Trophoblast cell (in vitro differentiated cells and primary cell): ENCODE data around the gene BSND.
"Not testable (repeated sequence)": the region's sequence is repeated elsewhere in the genome, so short reads cannot be mapped to it uniquely, and the experiment has no call there.

ENCODE experiments used
- DNase-seq, 2 donors: peaks; one replicate each; pipeline ENCODE4 v3.0.0-alpha.2; 2016
- H2AFZ ChIP-seq: 2 replicates; pipeline ENCODE4 v1.6.1; 2013; ENCODE audit warnings: low read length, moderate library complexity, mild to moderate bottlenecking; ENCODE audit not compliant: insufficient read depth, poor library complexity
- H2AK5ac ChIP-seq: 2 replicates; pipeline ENCODE4 v1.6.1; 2013; ENCODE audit warnings: mild to moderate bottlenecking, low read length
- H2BK120ac ChIP-seq: 2 replicates; pipeline ENCODE4 v1.6.1; 2013; ENCODE audit warnings: low read length, mild to moderate bottlenecking, moderate library complexity; ENCODE audit not compliant: insufficient read depth, poor library complexity
- H2BK12ac ChIP-seq: 2 replicates; pipeline ENCODE4 v1.6.1; 2013; ENCODE audit warnings: mild to moderate bottlenecking, low read length, moderate library complexity
- H2BK5ac ChIP-seq: 2 replicates; pipeline ENCODE4 v1.6.1; 2013; ENCODE audit warnings: low read length, low read depth, moderate library complexity, mild to moderate bottlenecking; ENCODE audit not compliant: poor library complexity
- H3K14ac ChIP-seq: 2 replicates; pipeline ENCODE4 v1.6.1; 2013; ENCODE audit warnings: mild to moderate bottlenecking, low read length
- H3K18ac ChIP-seq: 2 replicates; pipeline ENCODE4 v1.6.1; 2013; ENCODE audit warnings: mild to moderate bottlenecking, low read length
- H3K23ac ChIP-seq: 2 replicates; pipeline ENCODE4 v1.6.1; 2013; ENCODE audit warnings: low read length
- H3K27ac ChIP-seq: 2 replicates; pipeline ENCODE4 v1.5.1; 2013; ENCODE audit warnings: low read depth, mild to moderate bottlenecking, inconsistent platforms, low read length, moderate library complexity
- H3K27me3 ChIP-seq: 2 replicates; pipeline ENCODE4 v1.6.1; 2013; ENCODE audit warnings: inconsistent platforms, mild to moderate bottlenecking, low read length, moderate library complexity; ENCODE audit not compliant: insufficient read depth
- H3K36me3 ChIP-seq, 2 experiments: 1 replicate in 1 of 2; 2 replicates in 1 of 2; pipeline ENCODE4 v1.6.1; 2013; ENCODE audit warnings: low read length in 2 of 2, mild to moderate bottlenecking in 2 of 2, moderate library complexity in 1 of 2; ENCODE audit not compliant: insufficient read depth in 2 of 2, control insufficient read depth in 1 of 2
- H3K4ac ChIP-seq: 2 replicates; pipeline ENCODE4 v1.6.1; 2013; ENCODE audit warnings: low read depth, mild to moderate bottlenecking, low read length, moderate library complexity
- H3K4me1 ChIP-seq, 2 experiments: 1 replicate in 1 of 2; 2 replicates in 1 of 2; pipeline ENCODE4 v1.6.1; 2013; ENCODE audit warnings: low read length in 2 of 2, mild to moderate bottlenecking in 2 of 2, moderate library complexity in 1 of 2; ENCODE audit not compliant: insufficient read depth in 2 of 2, control insufficient read depth in 1 of 2
- H3K4me2 ChIP-seq: 2 replicates; pipeline ENCODE4 v1.6.1; 2013; ENCODE audit warnings: inconsistent platforms, mild to moderate bottlenecking, low read length, moderate library complexity
- H3K4me3 ChIP-seq: 2 replicates; pipeline ENCODE4 v1.5.1; 2013; ENCODE audit warnings: mild to moderate bottlenecking, low read depth, low read length, inconsistent platforms
- H3K79me1 ChIP-seq: one replicate; pipeline ENCODE4 v1.6.1; 2013; ENCODE audit warnings: low read length
- H3K79me2 ChIP-seq: 2 replicates; pipeline ENCODE4 v1.6.1; 2013; ENCODE audit warnings: low read length, mild to moderate bottlenecking; ENCODE audit not compliant: control insufficient read depth, insufficient read depth, poor library complexity
- H3K9ac ChIP-seq: 2 replicates; pipeline ENCODE4 v1.6.1; 2013; ENCODE audit warnings: mild to moderate bottlenecking, low read length
- H3K9me3 ChIP-seq: 2 replicates; pipeline ENCODE4 v1.6.1; 2013; ENCODE audit warnings: low read depth, mild to moderate bottlenecking, control low read depth, inconsistent platforms, low read length; ENCODE audit not compliant: insufficient read depth
- H4K12ac ChIP-seq: 2 replicates; pipeline ENCODE4 v1.6.1; 2013; ENCODE audit warnings: low read depth, mild to moderate bottlenecking, low read length, moderate library complexity
- H4K8ac ChIP-seq: 2 replicates; pipeline ENCODE4 v1.6.1; 2013; ENCODE audit warnings: low read depth, mild to moderate bottlenecking, low read length, moderate library complexity
- H4K91ac ChIP-seq: one replicate; pipeline ENCODE4 v1.6.1; 2013; ENCODE audit warnings: low read depth, mild to moderate bottlenecking, low read length, moderate library complexity
- WGBS: extraction: QIAGEN DNeasy Blood & Tissue Kit; methylation state at CpG from one replicate; pipeline ENCODE4 v1.1.7; 2013; ENCODE audit warnings: missing lambda C conversion rate; ENCODE audit not compliant: insufficient read length, insufficient coverage; ENCODE audit errors: extremely low coverage; 5-methylcytosine and 5-hydroxymethylcytosine counted together

The BSND gene

DNA sequence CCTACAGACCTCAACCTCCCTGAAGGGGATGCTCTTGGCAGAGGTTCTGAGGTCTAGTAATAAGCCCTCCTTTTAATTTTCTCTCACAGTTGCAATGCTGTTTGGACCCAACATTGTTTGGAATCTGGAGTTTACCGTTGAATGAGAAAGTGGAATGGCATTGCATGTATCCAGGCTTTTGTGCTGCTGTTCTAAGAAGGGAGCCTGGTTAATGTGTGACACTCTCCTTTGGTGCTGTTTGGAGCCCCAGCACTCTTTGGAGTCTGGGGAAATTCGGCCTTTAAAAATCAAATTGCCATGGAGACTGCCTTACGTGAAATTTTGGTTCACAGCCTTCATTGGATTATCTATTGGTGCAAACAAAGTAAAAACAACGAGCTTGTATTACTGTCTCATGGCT, 42.0 kb upstream of the BSND start:
- DNase-seq = no peak
- H3K36me3 ChIP-seq = no peaks in the 10 kb centered on the region
- no peaks in the 10 kb centered on the region for H3K9me3 ChIP-seq
- H2AFZ ChIP-seq = no peak overlapping the region
- H3K23ac ChIP-seq = no peak overlapping the region
- H2BK120ac ChIP-seq = no peak overlapping the region
- H3K79me2 ChIP-seq = no peaks in the 10 kb centered on the region
- H3K9ac ChIP-seq = no peak overlapping the region
- H2BK5ac ChIP-seq = no peak overlapping the region
- peaks cover 10 to 14% of the 10 kb centered on the region in 2 experiments for H3K4me1 ChIP-seq
- no peak overlapping the region for H2BK12ac ChIP-seq
- WGBS = no CpG with 5 or more reads among the region's 4 CpGs
- no peak overlapping the region for H4K12ac ChIP-seq
- no peak overlapping the region for H4K91ac ChIP-seq
- H3K14ac ChIP-seq = no peak overlapping the region
- H3K4me3 ChIP-seq = no peak overlapping the region
- peaks cover 5% of the 10 kb centered on the region for H3K79me1 ChIP-seq
- no peak overlapping the region for H3K18ac ChIP-seq
- no peaks in the 10 kb centered on the region for H3K27me3 ChIP-seq
- H4K8ac ChIP-seq = no peak overlapping the region
- no peak overlapping the region for H3K4ac ChIP-seq
- no peak overlapping the region for H3K27ac ChIP-seq
- no peak overlapping the region for H2AK5ac ChIP-seq
- no peak overlapping the region for H3K4me2 ChIP-seq

DNA sequence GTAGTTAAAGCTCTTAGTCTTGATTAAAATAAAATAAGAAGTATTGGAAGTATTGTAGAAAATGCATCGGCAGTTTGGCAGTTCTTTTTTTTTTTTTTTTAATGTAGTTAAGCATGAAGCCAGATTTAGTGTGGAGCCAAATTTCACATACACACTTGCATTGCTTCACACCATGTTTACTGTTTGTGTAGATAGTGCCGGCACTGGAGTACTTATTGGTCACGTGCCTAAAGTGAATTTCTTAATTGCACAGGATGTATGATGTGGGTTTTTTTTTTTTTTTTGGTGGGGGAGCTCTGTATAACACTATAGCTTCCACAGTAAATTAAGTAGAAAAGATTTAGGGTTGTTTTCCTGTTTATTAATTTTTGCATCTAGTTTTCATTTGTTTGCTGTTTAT, 39.5 kb upstream of the BSND start:
- Histone ChIP-seq H3K9ac (no peak overlapping the region), H3K9me3 (no peaks in the 10 kb centered on the region), H2BK120ac (no peak overlapping the region), H3K27ac (no peak overlapping the region), H3K27me3 (no peaks in the 10 kb centered on the region), H2AK5ac (no peak overlapping the region), H2BK12ac (no peak overlapping the region), H3K79me2 (no peaks in the 10 kb centered on the region), H3K79me1 (peaks cover 3% of the 10 kb centered on the region), H3K4me1 (peaks cover 3 to 5% of the 10 kb centered on the region in 2 experiments), H3K4ac (no peak overlapping the region), H3K23ac (no peak overlapping the region), H3K4me2 (no peak overlapping the region), H3K14ac (no peak overlapping the region), H3K4me3 (no peak overlapping the region), H4K12ac (no peak overlapping the region), H4K8ac (no peak overlapping the region), H3K18ac (no peak overlapping the region), H2BK5ac (no peak overlapping the region), H2AFZ (no peak overlapping the region), H3K36me3 (no peaks in the 10 kb centered on the region), H4K91ac (no peak overlapping the region)
- DNase-seq = no peak
- no CpG with 5 or more reads among the region's 3 CpGs for WGBS

DNA sequence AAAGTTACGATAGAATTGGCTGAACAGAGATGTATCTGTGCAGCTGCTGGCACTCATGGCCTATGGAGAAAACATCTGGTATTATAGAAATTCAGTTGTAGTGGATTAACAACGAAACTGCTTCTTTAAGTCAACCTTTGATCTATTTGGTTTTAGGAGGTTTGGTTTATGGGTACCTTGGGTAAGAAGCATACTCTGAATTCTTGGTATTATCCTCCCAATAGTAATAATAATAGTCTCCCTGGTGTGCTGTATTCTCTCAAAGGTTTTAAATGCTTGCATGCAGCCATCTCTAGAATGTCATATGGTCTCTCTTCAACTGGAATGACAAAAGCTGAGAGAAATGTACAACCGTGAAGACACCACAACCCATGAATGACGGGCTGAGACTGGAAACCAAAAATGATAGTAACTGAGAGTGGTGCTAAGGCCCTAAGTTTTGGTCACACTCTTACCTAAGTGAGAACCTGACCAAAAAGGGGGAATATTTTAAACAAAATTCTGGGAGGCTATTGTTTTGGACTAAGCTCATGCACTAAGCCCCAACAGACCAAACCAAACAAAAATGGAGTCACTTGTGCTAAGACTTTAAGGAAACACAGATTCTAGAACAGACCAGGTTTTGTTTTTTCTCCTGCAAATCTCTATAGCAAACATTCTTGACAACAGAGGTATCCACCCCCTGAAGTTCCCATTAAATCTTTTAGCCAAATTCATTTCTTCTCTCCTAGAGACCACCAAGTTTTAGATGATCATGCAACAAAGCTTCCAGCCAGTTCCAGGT, 35.9 kb upstream of the BSND start:
- Histone ChIP-seq H3K9ac (no peak overlapping the region), H4K91ac (no peak overlapping the region), H3K14ac (no peak overlapping the region), H3K79me2 (no peaks in the 10 kb centered on the region), H3K36me3 (no peaks in the 10 kb centered on the region), H3K4me3 (no peak overlapping the region), H2AFZ (no peak overlapping the region), H3K79me1 (peaks cover 2% of the 10 kb centered on the region), H2BK120ac (no peak overlapping the region), H2BK5ac (no peak overlapping the region), H3K4ac (no peak overlapping the region), H3K23ac (no peak overlapping the region), H3K18ac (no peak overlapping the region), H3K27ac (no peak overlapping the region), H3K4me2 (no peak overlapping the region), H3K27me3 (no peaks in the 10 kb centered on the region), H4K12ac (no peak overlapping the region), H3K9me3 (no peaks in the 10 kb centered on the region), H2BK12ac (no peak overlapping the region), H2AK5ac (no peak overlapping the region), H4K8ac (no peak overlapping the region), H3K4me1 (peaks cover 4 to 5% of the 10 kb centered on the region in 2 experiments)
- WGBS = no CpG with 5 or more reads among the region's 4 CpGs
- no peak for DNase-seq

GRCh38 chr1:54963829-54964228, 34.9 kb upstream of the BSND start:
- DNase-seq, H3K27ac ChIP-seq, H3K36me3 ChIP-seq, H2AK5ac ChIP-seq, H3K79me2 ChIP-seq, H2BK120ac ChIP-seq, H3K23ac ChIP-seq, H3K9ac ChIP-seq, H3K4me1 ChIP-seq, H3K4me3 ChIP-seq, H4K8ac ChIP-seq, H3K4ac ChIP-seq, H4K12ac ChIP-seq, H3K9me3 ChIP-seq, H3K4me2 ChIP-seq, H3K14ac ChIP-seq, H3K79me1 ChIP-seq, H3K27me3 ChIP-seq, H3K18ac ChIP-seq, H2BK12ac ChIP-seq, H4K91ac ChIP-seq, H2BK5ac ChIP-seq, H2AFZ ChIP-seq: not testable (repeated sequence)
- WGBS = no CpG with 5 or more reads among the region's 5 CpGs
